Measurements from ENCODE around the gene CAPS. TPM values are rescaled to one million over a fixed set of nuclear protein-coding genes. Genes with fewer than 3 reads are reported as not detected.

Gene CAPS
- total RNA-seq, result 10.6 and 18.1 TPM in 2 replicates

DNA sequence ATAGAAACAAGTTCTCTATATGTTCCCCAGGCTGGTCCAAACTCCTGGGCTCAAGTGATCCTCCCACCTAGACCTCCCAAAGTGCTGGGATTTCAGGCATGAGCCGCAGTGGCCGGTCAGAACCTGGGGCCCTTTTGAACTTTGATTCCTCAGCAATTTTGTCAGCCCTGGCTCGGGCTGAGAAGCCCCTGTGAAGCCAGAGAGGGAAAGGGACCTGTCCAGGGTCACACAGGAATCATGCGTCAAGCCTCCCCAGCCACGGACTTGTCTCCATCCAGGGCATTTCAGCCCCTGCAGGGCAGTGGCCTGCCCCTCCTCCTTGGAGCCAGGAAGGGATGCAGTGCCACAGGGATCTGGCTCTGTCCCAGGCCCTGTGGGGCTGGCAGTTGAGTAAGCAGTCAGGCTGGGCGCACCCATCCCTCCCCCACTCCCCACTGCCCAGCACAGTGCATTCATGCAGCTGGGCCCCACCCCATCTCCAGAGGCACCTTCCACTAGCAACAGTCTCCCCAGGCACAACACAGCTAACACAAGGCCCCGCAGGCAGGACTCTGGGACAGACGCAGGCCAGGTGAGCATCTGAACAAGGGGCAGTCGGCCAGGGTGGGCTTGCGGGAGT, at the start of gene CAPS:
TSS of gene CAPS (plus strand) at position 516 of the 619 bp plus-strand sequence. CDS start 153 bp downstream, outside the sequence.
- peak; percentile 99 for DNase-seq (ENCODE audit: insufficient read length, low spot score, missing footprints)
- H3K4me2 ChIP-seq (ENCODE audit: insufficient read depth, low read length), result peak within 1 kb of the TSS; percentile 38
- H3K36me3 ChIP-seq (ENCODE audit: insufficient read depth, low read length), result peaks cover 12% of the 10 kb centered on the region
- no peaks in the 10 kb centered on the region for H3K9me3 ChIP-seq (ENCODE audit: low read depth, low read length)
- H3K27me3 ChIP-seq (ENCODE audit: insufficient read depth, low read length), result no peaks in the 10 kb centered on the region
- peak within 1 kb of the TSS; percentile 46 for H3K4me3 ChIP-seq (ENCODE audit: insufficient read depth, low read length)
- H4K20me1 ChIP-seq (ENCODE audit: insufficient read depth, low read length), result no peaks in the 10 kb centered on the region
- TF ChIP-seq, protein P1, sequence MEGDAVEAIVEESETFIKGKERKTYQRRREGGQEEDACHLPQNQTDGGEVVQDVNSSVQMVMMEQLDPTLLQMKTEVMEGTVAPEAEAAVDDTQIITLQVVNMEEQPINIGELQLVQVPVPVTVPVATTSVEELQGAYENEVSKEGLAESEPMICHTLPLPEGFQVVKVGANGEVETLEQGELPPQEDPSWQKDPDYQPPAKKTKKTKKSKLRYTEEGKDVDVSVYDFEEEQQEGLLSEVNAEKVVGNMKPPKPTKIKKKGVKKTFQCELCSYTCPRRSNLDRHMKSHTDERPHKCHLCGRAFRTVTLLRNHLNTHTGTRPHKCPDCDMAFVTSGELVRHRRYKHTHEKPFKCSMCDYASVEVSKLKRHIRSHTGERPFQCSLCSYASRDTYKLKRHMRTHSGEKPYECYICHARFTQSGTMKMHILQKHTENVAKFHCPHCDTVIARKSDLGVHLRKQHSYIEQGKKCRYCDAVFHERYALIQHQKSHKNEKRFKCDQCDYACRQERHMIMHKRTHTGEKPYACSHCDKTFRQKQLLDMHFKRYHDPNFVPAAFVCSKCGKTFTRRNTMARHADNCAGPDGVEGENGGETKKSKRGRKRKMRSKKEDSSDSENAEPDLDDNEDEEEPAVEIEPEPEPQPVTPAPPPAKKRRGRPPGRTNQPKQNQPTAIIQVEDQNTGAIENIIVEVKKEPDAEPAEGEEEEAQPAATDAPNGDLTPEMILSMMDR (IDR thresholded peaks at IDR 0.05; ENCODE audit: extremely low read depth, low read depth, low read length), result no peak
- no peak within 1 kb of the TSS for H3K27ac ChIP-seq (ENCODE audit: low read depth, low read length)
- no peak within 1 kb of the TSS for H2AFZ ChIP-seq (ENCODE audit: low read length)
- H3K4me1 ChIP-seq (ENCODE audit: insufficient read depth, low read length), result peaks cover 11% of the 10 kb centered on the region
- H3K79me2 ChIP-seq (ENCODE audit: insufficient read depth, low read length), result no peaks in the 10 kb centered on the region

DNA sequence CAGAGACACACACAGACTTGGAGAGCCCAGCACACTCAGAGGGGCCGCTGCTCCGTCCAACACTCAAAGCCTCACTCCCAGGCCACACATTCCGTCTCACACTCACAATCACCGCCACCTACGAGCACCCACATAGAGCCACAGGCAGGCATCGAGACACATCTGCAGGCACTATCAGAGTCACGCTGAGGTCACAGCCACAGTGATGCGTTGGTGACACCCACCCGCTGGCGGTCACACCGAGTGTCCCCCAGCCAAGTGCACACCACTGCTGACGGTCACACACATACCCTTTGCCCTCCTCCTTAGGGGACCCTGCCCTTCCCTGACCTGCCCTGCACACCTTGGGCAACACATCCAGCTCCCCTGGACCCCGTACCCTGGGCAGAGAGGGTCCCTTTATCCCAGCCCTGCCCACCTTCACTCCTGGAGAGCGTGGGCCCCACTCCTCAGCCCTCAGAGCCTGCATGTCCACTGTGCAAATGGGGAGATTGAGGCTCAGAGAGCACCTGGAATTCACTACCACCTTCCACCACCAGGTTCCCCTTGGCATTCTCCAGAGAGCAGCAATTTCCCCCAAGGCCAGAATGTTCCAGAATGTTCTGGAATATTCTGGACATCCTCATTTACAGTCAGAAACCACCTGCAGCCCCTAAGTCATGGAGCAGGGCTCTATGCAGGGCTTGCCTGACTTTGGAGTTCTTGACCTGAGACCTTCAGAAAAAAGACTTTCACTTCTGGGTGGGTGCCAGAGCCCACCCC, 49.1 kb upstream of the CAPS start:
- Histone ChIP-seq H3K36me3 (ENCODE audit: insufficient read depth, low read length) (no peaks in the 10 kb centered on the region), H4K20me1 (ENCODE audit: insufficient read depth, low read length) (no peaks in the 10 kb centered on the region), H3K4me3 (ENCODE audit: insufficient read depth, low read length) (no peak overlapping the region), H3K27ac (ENCODE audit: low read depth, low read length) (no peak overlapping the region), H3K79me2 (ENCODE audit: insufficient read depth, low read length) (no peaks in the 10 kb centered on the region), H3K9me3 (ENCODE audit: low read depth, low read length) (no peaks in the 10 kb centered on the region), H3K4me2 (ENCODE audit: insufficient read depth, low read length) (no peak overlapping the region), H3K4me1 (ENCODE audit: insufficient read depth, low read length) (no peaks in the 10 kb centered on the region), H3K27me3 (ENCODE audit: insufficient read depth, low read length) (no peaks in the 10 kb centered on the region), H2AFZ (ENCODE audit: low read length) (no peak overlapping the region)
- TF ChIP-seq, protein P1 (IDR thresholded peaks at IDR 0.05; ENCODE audit: extremely low read depth, low read depth, low read length), result peak; percentile 8
- DNase-seq (ENCODE audit: insufficient read length, low spot score, missing footprints), result peak; percentile 27

DNA sequence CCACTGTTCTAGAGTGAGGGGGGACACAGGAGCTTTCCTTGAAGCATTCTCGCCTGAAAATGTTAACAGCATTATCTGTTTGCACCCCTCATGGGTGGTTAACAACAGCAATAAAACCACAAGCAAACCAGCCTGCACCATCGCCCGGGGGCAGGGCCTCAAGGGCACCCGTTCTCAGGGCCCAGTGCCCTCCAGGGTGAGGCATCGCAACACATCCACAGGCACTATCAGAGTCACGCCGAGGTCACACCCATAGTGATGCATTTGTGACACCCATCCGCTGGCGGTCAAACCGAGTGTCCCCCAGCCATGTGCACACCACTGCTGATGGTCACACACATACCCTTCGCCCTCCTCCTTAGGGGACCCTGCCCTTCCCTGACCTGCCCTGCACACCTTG, 48.3 kb upstream of the CAPS start:
- H3K27me3 ChIP-seq (ENCODE audit: insufficient read depth, low read length), result peaks cover 1% of the 10 kb centered on the region
- no peak overlapping the region for H3K4me2 ChIP-seq (ENCODE audit: insufficient read depth, low read length)
- H3K79me2 ChIP-seq (ENCODE audit: insufficient read depth, low read length), result no peaks in the 10 kb centered on the region
- no peaks in the 10 kb centered on the region for H3K36me3 ChIP-seq (ENCODE audit: insufficient read depth, low read length)
- peak; percentile 30 for DNase-seq (ENCODE audit: insufficient read length, low spot score, missing footprints)
- H3K27ac ChIP-seq (ENCODE audit: low read depth, low read length), result no peak overlapping the region
- H3K9me3 ChIP-seq (ENCODE audit: low read depth, low read length), result no peaks in the 10 kb centered on the region
- no peak overlapping the region for H2AFZ ChIP-seq (ENCODE audit: low read length)
- H3K4me1 ChIP-seq (ENCODE audit: insufficient read depth, low read length), result no peaks in the 10 kb centered on the region
- TF ChIP-seq, protein P1 (IDR thresholded peaks at IDR 0.05; ENCODE audit: extremely low read depth, low read depth, low read length), result no peak
- H3K4me3 ChIP-seq (ENCODE audit: insufficient read depth, low read length), result no peak overlapping the region
- H4K20me1 ChIP-seq (ENCODE audit: insufficient read depth, low read length), result no peaks in the 10 kb centered on the region
